NCI-H187 treated with DMSO at 0.1 percent for 48 hours (cell line): ENCODE measurements around the gene SLC22A17.
"Not testable (repeated sequence)": the region's sequence is repeated elsewhere in the genome, so short reads cannot be mapped to it uniquely, and the experiment has no call there.

Experiments used
- DNase-seq: peaks from one replicate; lab custom pipeline; 2025; lab: John Stamatoyannopoulos, UW

SLC22A17 gene

DNA sequence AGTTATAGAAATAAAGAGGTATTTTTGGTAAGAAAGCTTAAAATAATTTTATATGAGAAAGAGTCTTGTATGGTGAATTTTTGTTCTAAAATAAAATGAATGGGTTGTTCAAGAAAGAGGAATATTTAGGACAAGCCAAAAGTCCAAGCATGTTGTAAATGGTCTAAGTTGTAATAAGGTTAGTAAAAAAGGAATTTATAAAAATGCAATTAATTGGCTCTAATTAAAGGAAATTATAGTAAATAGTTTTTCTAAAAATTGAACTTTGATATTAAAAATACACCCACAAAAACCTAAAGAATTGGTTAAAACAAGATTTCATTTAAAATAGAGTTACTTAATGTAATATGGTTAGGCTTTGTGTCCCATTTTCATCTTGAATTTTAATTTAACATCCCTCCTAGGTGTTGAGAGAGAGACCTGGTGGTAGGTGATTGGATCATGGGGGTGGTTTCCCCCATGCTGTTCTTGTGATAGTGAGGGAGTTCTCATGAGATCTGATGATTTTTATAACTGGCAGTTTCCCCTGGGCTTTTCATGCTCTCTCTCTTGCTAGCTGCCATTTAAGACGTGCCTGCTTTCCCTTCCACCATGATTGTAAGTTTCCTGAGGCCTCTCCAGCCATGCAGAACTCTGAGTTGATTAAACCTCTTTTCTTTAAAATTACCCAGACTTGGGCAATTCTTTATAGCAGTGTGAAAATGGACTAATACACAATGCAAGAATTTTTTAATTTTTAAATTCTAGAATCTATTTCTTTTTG is 13.0 kb downstream of the SLC22A17 start:
- no peak for DNase-seq

DNA sequence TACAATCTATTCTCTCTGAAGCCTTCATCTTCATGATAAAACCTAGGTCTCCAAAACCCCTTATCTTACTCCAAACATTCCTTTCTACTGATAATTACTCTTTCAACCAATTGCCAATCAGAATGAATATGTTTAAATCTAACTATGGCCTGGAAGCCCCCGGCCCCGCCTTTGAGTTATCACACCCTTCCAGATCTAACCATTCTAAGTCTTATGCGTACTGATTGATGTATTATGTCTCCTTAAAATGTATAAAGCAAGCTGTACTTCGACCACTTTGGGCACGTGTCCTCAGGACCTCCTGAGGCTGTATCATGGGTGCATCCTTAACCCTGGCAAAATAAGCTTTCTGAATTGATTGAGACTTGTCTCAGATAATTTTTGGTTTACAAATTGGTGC is 17.1 kb downstream of the SLC22A17 start:
- DNase-seq, result no peak

DNA sequence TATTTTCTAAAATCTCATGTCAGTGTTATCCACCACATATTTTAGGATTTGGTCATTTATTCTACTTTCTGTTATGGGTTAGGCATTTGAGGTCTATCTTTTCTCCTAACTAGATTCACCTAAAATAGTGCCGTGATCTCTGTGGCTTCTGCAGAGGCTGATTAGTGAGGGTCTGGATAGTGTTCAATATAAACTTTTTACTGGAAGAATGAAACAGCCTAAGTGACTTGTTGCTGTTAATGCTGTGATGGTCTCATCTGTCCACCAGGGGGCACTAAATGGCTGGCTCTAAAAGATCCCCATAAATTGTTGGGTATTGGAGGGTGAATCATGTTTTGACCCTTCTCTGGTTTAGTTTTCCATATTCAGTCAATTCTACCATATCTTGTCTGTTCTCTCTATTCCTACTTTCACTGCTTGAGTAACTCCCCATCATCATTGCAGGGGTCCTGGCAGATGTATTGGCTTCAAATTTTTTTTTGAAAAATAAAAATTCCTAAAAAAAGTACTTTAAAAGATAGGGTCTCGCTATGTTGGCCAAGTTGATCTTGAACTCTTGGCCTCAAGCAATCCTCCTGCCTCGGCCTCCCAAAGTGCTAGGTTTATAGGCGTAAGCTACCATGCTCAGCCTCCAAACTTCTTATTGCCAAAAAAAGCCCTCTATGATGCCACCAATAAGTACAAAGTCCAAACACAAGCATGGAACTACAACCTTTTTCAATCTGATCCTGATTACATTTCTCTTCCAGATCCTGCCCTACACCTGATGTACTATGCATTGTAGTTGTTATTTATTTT is 24.5 kb downstream of the SLC22A17 start:
- DNase-seq, result no peak

DNA sequence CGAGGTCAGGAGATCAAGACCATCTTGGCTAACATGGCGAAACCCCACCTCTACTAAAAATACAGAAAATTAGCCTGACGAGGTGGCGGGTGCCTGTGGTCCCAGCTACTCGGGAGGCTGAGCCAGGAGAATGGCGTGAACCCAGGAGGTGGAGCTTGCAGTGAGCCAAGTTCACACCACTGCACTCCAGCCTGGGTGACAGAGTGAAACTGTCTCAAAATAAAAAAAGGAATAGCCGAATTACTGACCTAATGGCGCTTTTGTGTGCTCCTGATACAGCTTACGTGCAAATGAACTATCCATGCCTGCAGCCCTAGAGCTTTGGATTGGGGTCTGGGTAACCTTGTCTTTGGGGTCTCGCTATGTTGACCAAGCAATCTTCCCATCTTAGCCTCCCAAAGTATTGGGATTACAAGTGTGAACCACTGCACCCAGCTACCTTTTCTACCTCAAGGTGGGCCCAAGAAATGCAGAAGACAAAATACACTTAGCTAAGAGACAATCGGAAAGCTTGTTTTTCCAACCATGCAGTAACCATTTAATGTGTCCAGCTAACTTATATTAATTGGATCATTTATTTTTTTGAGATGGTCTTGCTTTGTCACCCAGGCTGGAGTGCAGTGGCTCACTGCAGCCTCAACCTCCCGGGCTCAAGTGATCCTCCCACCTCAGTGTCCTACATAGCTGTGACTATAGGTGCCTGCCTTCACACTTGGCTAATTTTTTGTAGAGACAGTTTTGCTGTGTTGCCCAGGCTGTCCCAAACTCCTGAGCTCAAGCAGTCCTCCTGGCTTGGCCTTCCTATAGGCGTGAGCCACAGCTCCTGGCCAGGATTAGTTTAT is 26.0 kb downstream of the SLC22A17 start:
- no peak for DNase-seq

DNA sequence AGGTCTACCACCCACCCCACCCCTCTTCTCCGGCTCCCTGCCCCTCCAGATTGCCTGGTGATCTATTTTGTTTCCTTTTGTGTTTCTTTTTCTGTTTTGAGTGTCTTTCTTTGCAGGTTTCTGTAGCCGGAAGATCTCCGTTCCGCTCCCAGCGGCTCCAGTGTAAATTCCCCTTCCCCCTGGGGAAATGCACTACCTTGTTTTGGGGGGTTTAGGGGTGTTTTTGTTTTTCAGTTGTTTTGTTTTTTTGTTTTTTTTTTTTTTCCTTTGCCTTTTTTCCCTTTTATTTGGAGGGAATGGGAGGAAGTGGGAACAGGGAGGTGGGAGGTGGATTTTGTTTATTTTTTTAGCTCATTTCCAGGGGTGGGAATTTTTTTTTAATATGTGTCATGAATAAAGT is 26.9 kb downstream of the SLC22A17 start:
- not testable (repeated sequence) for DNase-seq

DNA sequence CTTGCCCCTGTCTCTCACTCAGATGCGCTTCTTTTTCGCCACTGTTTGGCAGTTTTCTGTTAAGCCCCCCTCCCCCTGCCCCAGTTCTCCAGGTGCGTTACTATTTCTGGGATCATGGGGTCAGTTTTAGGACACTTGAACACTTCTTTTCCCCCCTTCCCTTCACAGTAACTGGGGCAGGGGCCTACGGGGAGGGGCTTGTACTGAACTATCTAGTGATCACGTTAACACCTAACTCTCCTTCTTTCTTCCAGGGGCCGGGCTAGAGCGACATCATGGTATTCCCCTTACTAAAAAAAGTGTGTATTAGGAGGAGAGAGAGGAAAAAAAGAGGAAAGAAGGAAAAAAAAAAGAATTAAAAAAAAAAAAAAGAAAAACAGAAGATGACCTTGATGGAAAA is 27.7 kb downstream of the SLC22A17 start:
- DNase-seq, result no peak

DNA sequence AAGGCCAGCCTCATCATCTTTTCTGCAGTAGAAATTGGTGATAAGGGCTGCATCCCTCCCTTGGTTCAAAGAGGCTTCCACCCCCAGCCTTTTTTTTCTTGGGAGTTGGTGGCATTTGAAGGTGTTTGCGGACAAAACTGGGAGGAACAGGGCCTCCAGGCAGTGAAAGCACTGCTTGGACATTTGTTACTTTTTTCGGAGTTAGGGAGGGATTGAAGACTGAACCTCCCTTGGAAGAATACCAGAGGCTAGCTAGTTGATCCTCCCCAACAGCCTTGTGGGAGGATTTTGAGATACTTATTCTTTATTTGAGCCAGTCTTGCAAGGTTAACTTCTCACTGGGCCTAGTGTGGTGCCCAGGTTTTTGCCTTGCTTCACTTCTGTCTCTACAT is 28.2 kb downstream of the SLC22A17 start:
- no peak for DNase-seq

DNA sequence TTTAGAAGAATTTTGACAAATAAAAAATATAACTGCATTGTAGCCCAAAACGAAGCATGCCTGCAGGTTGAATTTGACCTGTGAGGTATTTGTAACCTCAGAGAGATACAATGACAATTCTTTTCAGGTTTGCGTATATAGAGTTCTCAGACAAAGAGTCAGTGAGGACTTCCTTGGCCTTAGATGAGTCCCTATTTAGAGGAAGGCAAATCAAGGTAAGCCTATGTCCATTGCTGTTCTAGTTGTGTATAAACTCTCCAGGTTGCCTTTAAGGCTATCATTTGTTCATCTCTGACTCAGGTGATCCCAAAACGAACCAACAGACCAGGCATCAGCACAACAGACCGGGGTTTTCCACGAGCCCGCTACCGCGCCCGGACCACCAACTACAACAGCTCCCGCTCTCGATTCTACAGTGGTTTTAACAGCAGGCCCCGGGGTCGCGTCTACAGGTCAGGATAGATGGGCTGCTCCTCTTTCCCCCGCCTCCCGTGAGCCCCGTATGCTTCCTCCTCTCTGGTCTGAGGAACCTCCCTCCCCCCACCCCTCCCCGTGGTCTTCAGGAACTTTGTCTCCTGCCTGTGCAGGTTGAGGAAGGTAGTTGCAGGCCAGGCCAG is 28.7 kb downstream of the SLC22A17 start:
- DNase-seq, result no peak

DNA sequence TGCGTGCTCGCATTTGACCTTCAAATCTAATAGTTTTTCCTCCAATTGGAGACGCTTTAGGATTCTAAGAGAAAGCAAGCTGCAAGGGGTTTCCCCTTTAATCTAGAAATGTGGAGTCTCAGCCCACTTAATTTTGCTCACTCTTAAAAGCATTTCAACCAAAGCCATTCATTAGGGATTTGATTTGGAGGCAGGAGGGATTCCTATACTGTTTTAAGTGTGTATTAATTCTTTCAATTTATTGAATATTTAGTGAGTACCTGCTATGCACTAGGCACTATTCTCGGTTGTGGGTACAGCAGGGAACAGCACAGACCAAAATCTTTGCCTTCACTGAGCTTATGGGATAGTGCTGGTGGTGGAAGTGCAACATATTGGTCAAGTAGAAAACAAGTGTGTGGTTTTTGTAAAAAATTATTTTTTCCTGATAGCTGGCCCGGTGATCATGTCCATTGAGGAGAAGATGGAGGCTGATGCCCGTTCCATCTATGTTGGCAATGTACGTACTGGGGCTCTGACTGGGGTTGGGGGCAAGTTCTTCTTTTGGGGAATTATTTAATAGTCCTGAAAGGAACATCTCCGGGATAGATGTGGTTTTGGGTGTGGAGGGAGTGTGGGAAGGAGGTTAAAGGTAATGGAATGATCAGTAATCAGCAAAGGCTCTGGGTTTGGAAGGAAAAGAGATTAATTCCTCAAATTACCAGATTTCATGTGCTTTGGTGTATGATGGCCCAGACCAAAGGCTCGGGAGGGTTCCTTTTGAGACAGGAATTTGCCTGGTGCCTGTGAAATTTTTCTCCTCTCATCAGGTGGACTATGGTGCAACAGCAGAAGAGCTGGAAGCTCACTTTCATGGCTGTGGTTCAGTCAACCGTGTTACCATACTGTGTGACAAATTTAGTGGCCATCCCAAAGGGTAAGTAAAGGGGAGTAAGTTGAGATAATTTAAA is 29.8 kb downstream of the SLC22A17 start:
- no peak for DNase-seq

DNA sequence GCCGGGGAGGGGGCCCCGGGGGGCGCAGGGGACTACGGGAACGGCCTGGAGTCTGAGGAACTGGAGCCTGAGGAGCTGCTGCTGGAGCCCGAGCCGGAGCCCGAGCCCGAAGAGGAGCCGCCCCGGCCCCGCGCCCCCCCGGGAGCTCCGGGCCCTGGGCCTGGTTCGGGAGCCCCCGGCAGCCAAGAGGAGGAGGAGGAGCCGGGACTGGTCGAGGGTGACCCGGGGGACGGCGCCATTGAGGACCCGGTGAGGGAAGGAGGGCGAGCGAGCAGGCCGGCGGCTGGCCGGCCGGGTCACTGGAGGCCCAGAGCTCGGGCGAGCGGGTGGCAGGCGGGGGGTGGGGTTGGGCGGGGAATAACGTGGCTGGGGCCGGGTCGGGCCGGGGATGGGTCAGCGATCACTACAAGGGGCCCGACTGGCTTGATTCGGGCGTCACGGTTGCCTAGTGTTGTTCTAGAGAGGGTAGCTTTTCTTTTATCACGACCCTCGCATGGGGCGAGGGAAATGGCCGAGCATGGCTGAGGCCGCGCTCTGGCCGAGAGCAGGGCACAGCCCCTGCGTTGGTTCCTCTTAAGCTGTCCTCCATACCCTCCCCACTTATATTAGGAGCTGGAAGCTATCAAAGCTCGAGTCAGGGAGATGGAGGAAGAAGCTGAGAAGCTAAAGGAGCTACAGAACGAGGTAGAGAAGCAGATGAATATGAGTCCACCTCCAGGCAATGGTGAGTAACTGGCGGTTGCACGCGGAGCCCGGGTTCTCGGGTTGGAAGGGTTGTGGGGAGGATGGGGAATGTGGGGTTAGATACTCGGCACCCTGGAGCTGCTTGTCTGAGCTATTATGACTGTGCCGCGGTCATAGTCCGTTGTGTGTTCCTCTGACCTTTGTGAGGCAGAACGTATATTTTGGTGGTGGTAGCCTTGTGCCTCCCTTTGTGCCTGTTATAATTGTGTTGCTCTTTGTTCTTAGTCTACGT is 30.8 kb downstream of the SLC22A17 start:
- DNase-seq, result no peak

DNA sequence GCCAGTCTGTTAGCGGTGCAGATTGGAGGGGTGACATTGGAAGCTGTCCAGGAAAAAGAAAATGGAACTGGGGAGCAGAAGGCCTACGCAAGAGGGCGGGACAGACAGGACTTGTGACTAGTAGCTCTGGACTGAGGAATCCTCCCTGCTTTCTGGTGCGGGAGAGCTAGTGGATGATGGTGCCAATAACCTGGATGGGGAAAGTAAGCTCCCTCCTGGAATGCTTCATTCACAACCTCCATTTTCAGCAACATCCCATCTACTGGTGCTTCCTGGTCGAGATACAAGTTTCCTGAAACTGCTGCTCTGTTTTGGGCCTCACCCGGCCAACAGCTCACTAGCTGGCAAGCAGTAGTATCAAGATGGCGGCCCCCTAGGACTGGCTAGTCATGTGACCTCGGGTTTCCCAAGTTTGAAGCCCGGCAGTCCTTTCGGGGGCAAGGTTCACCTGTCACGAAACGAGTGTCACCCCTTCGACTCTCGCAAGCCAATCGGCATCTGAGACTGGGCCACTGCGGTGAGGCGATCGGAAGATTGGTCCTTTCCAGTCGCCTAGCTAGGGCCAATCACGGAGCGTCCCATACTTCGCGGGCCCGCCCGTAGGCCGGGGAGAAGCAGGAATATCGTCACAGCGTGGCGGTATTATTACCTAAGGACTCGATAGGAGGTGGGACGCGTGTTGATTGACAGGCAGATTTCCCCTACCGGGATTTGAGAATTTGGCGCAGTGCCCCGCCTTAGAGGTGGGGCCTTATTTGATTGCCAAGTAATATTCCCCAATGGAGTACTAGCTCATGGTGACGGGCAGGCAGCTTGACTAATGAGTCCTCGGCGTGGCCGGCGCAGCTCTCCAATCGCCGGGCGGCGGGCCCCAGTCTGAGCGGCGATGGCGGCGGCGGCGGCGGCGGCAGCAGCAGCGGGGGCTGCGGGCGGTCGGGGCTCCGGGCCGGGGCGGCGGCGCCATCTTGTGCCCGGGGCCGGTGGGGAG is 31.8 kb downstream of the SLC22A17 start, which contains the start of gene PABPN1:
TSS of gene PABPN1 (plus strand) at position 874 of the 988 bp plus-strand sequence. CDS start at position 887, 13 bp downstream.
- DNase-seq, result peak; percentile 98

DNA sequence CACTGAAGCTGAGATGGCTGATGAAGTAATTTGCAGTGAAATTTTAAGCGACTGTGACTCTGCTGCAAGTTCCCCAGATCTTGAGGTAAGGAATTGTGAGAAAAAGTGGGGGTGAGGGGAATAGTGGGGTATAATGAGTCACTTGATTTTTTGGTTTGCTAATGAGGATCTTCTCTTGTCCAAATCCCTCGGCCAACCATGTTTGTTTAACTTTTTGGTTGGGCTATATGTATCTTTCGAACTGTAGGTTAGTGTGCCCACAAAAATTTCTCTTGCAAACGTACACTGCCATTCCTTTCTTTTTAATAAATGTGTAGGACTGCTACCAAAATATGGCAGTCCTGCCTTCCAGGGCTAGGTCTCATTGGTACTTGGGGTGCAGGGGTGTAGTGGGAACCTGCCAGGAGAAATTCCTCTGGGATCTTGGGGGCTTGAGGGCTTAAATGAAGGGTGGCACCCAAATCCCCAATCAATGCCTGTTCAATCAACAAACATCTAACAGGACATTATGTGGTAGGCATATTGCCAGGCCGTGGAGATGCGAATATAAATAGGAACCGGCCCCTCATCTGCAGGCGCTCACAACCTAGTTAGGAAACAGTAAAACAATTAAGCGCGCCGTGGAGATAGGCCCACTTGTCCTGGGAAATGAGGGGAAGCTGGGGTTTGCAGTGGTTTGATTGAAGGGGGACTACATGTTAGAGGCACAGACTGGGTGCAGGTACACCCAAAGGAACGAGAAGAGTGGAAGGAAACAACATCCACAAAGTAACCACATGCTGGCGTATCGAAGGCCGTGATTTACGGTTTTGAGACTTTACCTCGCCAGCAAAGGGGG is 32.7 kb downstream of the SLC22A17 start:
- DNase-seq, result no peak

DNA sequence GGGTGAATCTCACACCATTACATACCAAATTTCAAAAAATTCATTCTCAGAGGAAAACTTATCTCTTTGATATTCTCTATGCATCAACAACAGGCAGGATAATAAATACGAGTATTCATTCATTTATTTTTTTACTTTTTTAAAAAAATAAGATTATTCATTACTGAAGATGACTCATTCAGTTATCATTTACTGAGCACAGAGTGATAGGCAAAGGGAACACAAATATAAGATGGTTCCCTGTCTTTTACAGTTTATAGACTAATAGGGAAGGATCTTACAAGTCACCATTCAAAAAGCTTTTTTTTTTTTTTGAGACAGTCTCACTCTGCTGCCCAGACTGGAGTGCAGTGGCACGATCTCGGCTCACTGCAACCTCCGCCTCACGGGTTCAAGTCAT is 36.4 kb downstream of the SLC22A17 start:
- DNase-seq, result no peak

DNA sequence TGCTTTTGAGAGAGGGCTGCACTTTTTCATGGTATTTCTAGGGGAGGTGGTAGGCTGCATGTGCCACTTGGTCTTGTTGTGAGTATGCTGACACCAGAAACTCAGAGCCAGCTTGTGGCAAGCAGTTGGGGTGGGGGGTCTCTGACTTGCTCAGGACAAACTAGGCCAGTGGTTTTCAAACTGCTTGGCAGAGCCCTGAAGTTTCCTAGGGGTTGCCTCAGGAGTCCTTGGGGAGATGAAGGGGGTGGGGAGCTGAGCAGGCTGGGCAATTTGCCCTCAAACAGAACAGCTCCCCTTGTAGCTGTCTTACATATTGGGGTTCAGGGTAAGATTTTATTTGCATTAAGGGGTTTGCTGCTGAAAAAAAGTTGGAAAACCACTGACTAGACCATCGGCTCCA is 42.1 kb downstream of the SLC22A17 start:
- DNase-seq, result no peak

DNA sequence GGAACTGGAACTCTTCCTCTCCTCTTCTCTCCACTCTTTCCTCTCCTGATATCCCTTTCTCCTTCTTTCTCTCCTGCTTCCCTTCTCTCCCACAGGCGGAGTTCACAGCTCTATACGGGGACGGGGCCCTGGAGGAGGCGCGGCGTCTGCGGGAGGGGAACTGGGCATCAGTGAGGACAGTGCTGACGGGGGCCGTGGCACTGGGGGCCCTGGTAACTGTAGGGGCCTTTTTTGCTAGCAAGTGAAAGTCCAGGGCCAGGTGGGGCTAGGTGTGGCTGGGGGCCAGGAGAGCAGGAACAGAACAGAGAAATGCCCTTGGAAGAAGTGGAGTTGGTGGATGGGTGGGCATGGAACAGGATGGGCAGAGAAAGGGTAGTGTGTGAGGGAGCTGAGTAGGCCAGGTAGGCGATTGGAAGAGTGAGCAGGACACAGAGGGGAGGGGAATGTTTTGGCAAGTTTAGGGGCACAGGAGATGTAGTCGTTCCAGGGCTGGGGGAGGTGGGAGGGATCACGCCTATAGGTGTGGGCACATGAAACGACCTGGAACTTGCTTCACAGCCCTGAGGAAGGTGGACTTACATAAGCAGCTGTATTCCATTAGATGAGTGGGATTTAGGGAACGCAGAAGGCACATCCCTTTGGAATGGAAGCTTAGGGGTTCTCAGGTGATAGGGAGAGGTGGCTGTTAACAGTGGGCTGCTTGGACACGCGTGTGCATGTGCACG is 43.8 kb downstream of the SLC22A17 start:
- DNase-seq, result no peak
